HCT116 (cell line): ENCODE measurements around the gene PTH2. TPM values are rescaled to one million over a fixed set of nuclear protein-coding genes. Genes with fewer than 3 reads are reported as not detected.

Source experiments
- ATAC-seq: fragments of 200-7000 bp; cut with Tn5 transposase; 2 replicates; pipeline ENCODE4 v1.9.1; 2020; ENCODE audit warnings: mild to moderate bottlenecking, moderate library complexity
- BruUV-seq: library from RNA; stranded (reverse); fragments of 400-500 nt; replicated peaks from 2 replicates; lab custom pipeline; 2021; lab: Mats Ljungman, UMichigan
- CTCF ChIA-PET: fragments of 300-600 bp; sonication (Branson Sonifier 250); formaldehyde crosslinking; loops from one replicate; lab custom pipeline; 2021; ENCODE audit warnings: antibody characterized with exemption; lab: Charles Lee
- POLR2A ChIA-PET: fragments of 300-600, 350-600 bp; sonication (Branson Sonifier 250); formaldehyde crosslinking; loops from one replicate; lab custom pipeline; 2021; ENCODE audit warnings: antibody characterized with exemption; lab: Charles Lee
- RAD21 ChIA-PET, 2 experiments: fragments of 300-600 bp; sonication (Branson Sonifier 250); formaldehyde crosslinking; loops; one replicate each; lab custom pipeline; 2023; ENCODE audit warnings: low total read pairs in 2 of 2; ENCODE audit not compliant: uncharacterized antibody in 2 of 2, unreplicated experiment in 2 of 2, low non-redundant PET in 1 of 2; lab: Charles Lee
- DNase-seq: peaks from one replicate; pipeline ENCODE4 v3.0.0-alpha.2; 2010; ENCODE audit warnings: low read depth, low spot score
- H2AFZ ChIP-seq: fragments of 200-600 bp; shearing (Covaris generic), sonication (generic); 2 replicates; pipeline ENCODE4 v1.6.1; 2017; ENCODE audit warnings: low read depth, mixed run types, mixed read lengths, antibody characterized with exemption, low read length; ENCODE audit not compliant: poor library complexity, severe bottlenecking
- H3K27ac ChIP-seq: 2 replicates; pipeline ENCODE4 v1.5.1; 2012; ENCODE audit warnings: low read depth, low read length
- H3K27me3 ChIP-seq: fragments of 200-600 bp; sonication (generic); 2 replicates; pipeline ENCODE4 v1.6.1; 2016; ENCODE audit warnings: mixed run types, low read length, mixed read lengths; ENCODE audit not compliant: insufficient read depth
- H3K36me3 ChIP-seq, 2 experiments: fragments of 200-500 bp in 1 of 2; fragments of 200-600 bp in 1 of 2; sonication (Bioruptor generic) in 1 of 2; sonication (generic) in 1 of 2; 2 replicates each; pipeline versions ENCODE4 v1.5.1 to v1.6.1; 2014 to 2016; ENCODE audit warnings: low read length in 2 of 2, inconsistent platforms in 1 of 2, mixed read lengths in 1 of 2, mixed run types in 1 of 2; ENCODE audit not compliant: insufficient read depth in 2 of 2, control insufficient read depth in 1 of 2
- H3K4me1 ChIP-seq, 2 experiments: fragments of 200-600 bp in 1 of 2; sonication (generic) in 1 of 2; 2 replicates each; pipeline versions ENCODE4 v1.5.1 to v1.6.1; 2012 to 2017; ENCODE audit warnings: low read length in 2 of 2, inconsistent platforms in 1 of 2, mild to moderate bottlenecking in 1 of 2, mixed read lengths in 1 of 2, mixed run types in 1 of 2, moderate library complexity in 1 of 2; ENCODE audit not compliant: insufficient read depth in 2 of 2, control insufficient read depth in 1 of 2
- H3K4me2 ChIP-seq: fragments of 200-600 bp; sonication (generic); 2 replicates; pipeline ENCODE4 v1.6.1; 2017; ENCODE audit warnings: mixed run types, low read length, mixed read lengths
- H3K4me3 ChIP-seq, 2 experiments: fragments of 200-600 bp in 1 of 2; sonication (generic) in 1 of 2; replicated peaks in 1 of 2; 2 replicates each; pipeline ENCODE4 v1.5.1; 2011 to 2016; ENCODE audit warnings: low read length in 2 of 2, control low read depth in 1 of 2, low read depth in 1 of 2, mild to moderate bottlenecking in 1 of 2, mixed read lengths in 1 of 2, mixed run types in 1 of 2
- H3K79me2 ChIP-seq: fragments of 200-600 bp; sonication (generic); 2 replicates; pipeline ENCODE4 v1.6.1; 2017; ENCODE audit warnings: mild to moderate bottlenecking, mixed run types, low read length, moderate library complexity, mixed read lengths; ENCODE audit not compliant: insufficient read depth
- H3K9ac ChIP-seq: fragments of 200-600 bp; sonication (generic); 2 replicates; pipeline ENCODE4 v1.6.1; 2016; ENCODE audit warnings: low read length, mixed read lengths
- H3K9me2 ChIP-seq: fragments of 200-600 bp; sonication (generic), shearing (Covaris generic); 2 replicates; pipeline ENCODE4 v1.6.1; 2017; ENCODE audit warnings: mixed run types, mild to moderate bottlenecking, moderate library complexity; ENCODE audit not compliant: insufficient read depth
- H3K9me3 ChIP-seq, 2 experiments: fragments of 200-500 bp in 1 of 2; fragments of 200-600 bp in 1 of 2; sonication (Bioruptor generic) in 1 of 2; sonication (generic) in 1 of 2; 2 replicates each; pipeline ENCODE4 v1.6.1; 2014 to 2017; ENCODE audit warnings: low read length in 2 of 2, mixed read lengths in 2 of 2, inconsistent platforms in 1 of 2, low read depth in 1 of 2, mild to moderate bottlenecking in 1 of 2, mixed run types in 1 of 2, moderate library complexity in 1 of 2; ENCODE audit not compliant: control insufficient read depth in 1 of 2, insufficient read depth in 1 of 2
- H4K20me1 ChIP-seq: fragments of 200-600 bp; sonication (generic), shearing (Covaris generic); 2 replicates; pipeline ENCODE4 v1.6.1; 2017; ENCODE audit warnings: mixed run types, mild to moderate bottlenecking, moderate library complexity; ENCODE audit not compliant: insufficient read depth
- CEBPB ChIP-seq: IDR thresholded peaks from 2 replicates; pipeline ENCODE4 v1.6.1; 2012; ENCODE audit warnings: low read depth
- FOSL1 ChIP-seq: IDR thresholded peaks from 2 replicates; pipeline ENCODE4 v1.6.1; 2012; ENCODE audit warnings: low read depth
- JUND ChIP-seq: IDR thresholded peaks from 2 replicates; pipeline ENCODE4 v1.6.1; 2012
- POLR2A ChIP-seq: IDR thresholded peaks from 2 replicates; pipeline ENCODE4 v1.7.0; 2011; ENCODE audit warnings: borderline replicate concordance; ENCODE audit not compliant: insufficient read depth, insufficient read length; ENCODE audit errors: extremely low read depth
- POLR2AphosphoS5 ChIP-seq: IDR thresholded peaks from 2 replicates; pipeline ENCODE4 v1.6.1; 2011; ENCODE audit warnings: mild to moderate bottlenecking, low read depth, low read length, moderate library complexity
- RAD21 ChIP-seq: IDR thresholded peaks from 2 replicates; pipeline ENCODE4 v1.6.1; 2012; ENCODE audit warnings: low read depth, mild to moderate bottlenecking
- SP1 ChIP-seq: IDR thresholded peaks from 2 replicates; pipeline ENCODE4 v1.6.1; 2012; ENCODE audit warnings: low read depth
- TCF7L2 ChIP-seq: IDR thresholded peaks from 2 replicates; pipeline ENCODE4 v1.7.0; 2011; ENCODE audit warnings: borderline replicate concordance, inconsistent platforms; ENCODE audit not compliant: insufficient read depth, insufficient read length; ENCODE audit errors: extremely low read depth
- YY1 ChIP-seq: IDR thresholded peaks from 2 replicates; pipeline ENCODE4 v1.6.1; 2011; ENCODE audit warnings: low read length, low read depth, moderate library complexity, mild to moderate bottlenecking; ENCODE audit not compliant: insufficient replicate concordance; ENCODE audit errors: extremely low read depth
- intact Hi-C: fragments of 100-400 bp; cut with micrococcal nuclease; formaldehyde crosslinking; loops from 2 replicates; pipeline ENCODE4 v1.10.0; 2022
- total RNA-seq: library from RNA; stranded (reverse); gene quantifications from one replicate; pipeline ENCODE4 v1.2.1, GENCODE V29; 2021; ENCODE audit not compliant: unreplicated experiment

The PTH2 gene
- total RNA-seq, 1 experiment from 2014 or later = 9.5 TPM

- POLR2A ChIA-PET = interaction anchor here (1.1 to 2.1 kb wide), 3 partner anchors 12 to 48 kb away, joined by 3 to 8 read pairs (median 4); partner anchors contain the start of gene PIH1D1
These were observed 19.6 kb downstream of the PTH2 start for GRCh38 chr19:49403404-49404187.

DNA sequence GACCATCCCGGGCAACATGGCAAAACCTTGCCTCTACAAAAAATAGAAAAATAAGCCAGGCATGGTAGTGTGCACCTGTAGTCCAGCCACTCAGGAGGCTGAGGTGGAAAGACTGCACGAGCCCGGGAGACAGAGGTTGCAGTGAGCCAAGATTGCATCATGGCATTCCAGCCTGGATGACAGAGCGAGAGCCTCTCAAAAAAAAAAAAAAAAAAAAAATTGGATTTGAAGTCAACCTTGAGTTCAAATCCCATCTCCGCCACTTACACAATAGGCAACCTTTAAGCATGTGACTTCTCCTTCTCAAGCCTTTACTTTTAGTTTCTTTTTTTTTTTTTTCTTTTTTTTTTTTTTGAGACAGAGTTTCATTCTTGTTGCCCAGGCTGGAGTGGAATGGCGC, 23.2 kb downstream of the PTH2 start:
- DNase-seq (no peak), ATAC-seq (no peak)
- intact Hi-C loops = no loop called here
- no peak overlapping the region for H3K4me2 ChIP-seq
- ChIA-PET CTCF (no interaction called here), POLR2A (no interaction called here), RAD21 (no interaction called here)
- H3K9me2 ChIP-seq = no peaks in the 10 kb centered on the region
- H3K4me3 ChIP-seq = no peak overlapping the region
- no peak for TF ChIP-seq JUND
- TF ChIP-seq SP1 = no peak
- TF ChIP-seq YY1 = no peak
- no peak for TF ChIP-seq RAD21
- TF ChIP-seq POLR2A = no peak
- TF ChIP-seq POLR2AphosphoS5 = no peak
- no peak for TF ChIP-seq TCF7L2
- H4K20me1 ChIP-seq = no peaks in the 10 kb centered on the region
- no peaks in the 10 kb centered on the region for H3K79me2 ChIP-seq
- no peak overlapping the region for H3K27ac ChIP-seq
- H3K9me3 ChIP-seq = no peaks in the 10 kb centered on the region
- no peaks in the 10 kb centered on the region for H3K27me3 ChIP-seq
- H2AFZ ChIP-seq = no peak overlapping the region
- no peaks in the 10 kb centered on the region for H3K36me3 ChIP-seq
- peaks cover 10 to 13% of the 10 kb centered on the region in 2 experiments; a peak in 3 of 4 replicates for H3K4me1 ChIP-seq
- no peak overlapping the region for H3K9ac ChIP-seq
- BruUV-seq = no TSS peak

More at GRCh38 chr19:49403404-49404187, 19.6 kb downstream of the PTH2 start:
- ATAC-seq (peak; percentile 83), DNase-seq (no peak)
- H4K20me1 ChIP-seq = no peaks in the 10 kb centered on the region
- H3K9me2 ChIP-seq = no peaks in the 10 kb centered on the region
- no TSS peak for BruUV-seq
- no peaks in the 10 kb centered on the region for H3K36me3 ChIP-seq
- no peak overlapping the region for H2AFZ ChIP-seq
- peak overlapping the region; percentile 56 for H3K4me2 ChIP-seq
- no peak overlapping the region for H3K9ac ChIP-seq
- no peaks in the 10 kb centered on the region for H3K9me3 ChIP-seq
- intact Hi-C loops = no loop called here
- ChIA-PET CTCF (interaction anchor here (0.7 to 1.3 kb wide), 4 partner anchors 12 to 167 kb away, joined by 3 to 7 read pairs (median 3); no protein-coding TSS in a partner anchor), RAD21 (no interaction called here)
- TF ChIP-seq FOSL1 (no peak), CEBPB (no peak), POLR2A (no peak)
- H3K4me1 ChIP-seq = peaks cover 10 to 15% of the 10 kb centered on the region in 2 experiments; a peak in 3 of 4 replicates
- H3K79me2 ChIP-seq = no peaks in the 10 kb centered on the region
- H3K4me3 ChIP-seq = no peak overlapping the region
- no peaks in the 10 kb centered on the region for H3K27me3 ChIP-seq
- H3K27ac ChIP-seq = peak overlapping the region; percentile 46; the same call in 1 of the 2 replicates
